Liver (tissue), 9 donors: ENCODE data around the gene B3GALT4. TPM values are rescaled to one million over a fixed set of nuclear protein-coding genes. Genes with fewer than 3 reads are reported as not detected.

Source experiments
- DNase-seq: peaks from one replicate; pipeline ENCODE4 v3.0.0-alpha.2; 2017; ENCODE audit warnings: low spot score
- H3K27ac ChIP-seq, 2 donors: one replicate each; pipeline ENCODE4 v1.7.0; 2013; ENCODE audit warnings: inconsistent platforms in 2 of 2, low read length in 2 of 2, control low read depth in 1 of 2, low read depth in 1 of 2, mild to moderate bottlenecking in 1 of 2
- H3K27me3 ChIP-seq, 4 donors: one replicate each; pipeline versions ENCODE4 v1.6.1 to v1.7.0; 2013; ENCODE audit warnings: low read length in 3 of 4, inconsistent platforms in 1 of 4, mild to moderate bottlenecking in 1 of 4, moderate library complexity in 1 of 4; ENCODE audit not compliant: control insufficient read depth in 4 of 4, insufficient read depth in 4 of 4
- H3K36me3 ChIP-seq, 4 donors: one replicate each; pipeline versions ENCODE4 v1.6.1 to v1.7.0; 2013; ENCODE audit warnings: low read length in 3 of 4, mild to moderate bottlenecking in 3 of 4, low read depth in 1 of 4, moderate library complexity in 1 of 4; ENCODE audit not compliant: control insufficient read depth in 4 of 4, insufficient read depth in 3 of 4
- H3K4me1 ChIP-seq, 4 donors: one replicate each; pipeline versions ENCODE4 v1.6.1 to v1.7.0; 2013; ENCODE audit warnings: low read length in 3 of 4, mild to moderate bottlenecking in 3 of 4, moderate library complexity in 1 of 4; ENCODE audit not compliant: control insufficient read depth in 4 of 4, insufficient read depth in 4 of 4
- H3K4me3 ChIP-seq, 3 donors: one replicate each; pipeline versions ENCODE4 v1.6.1 to v1.7.0; 2013; ENCODE audit warnings: low read length in 3 of 3, control low read depth in 1 of 3, low read depth in 1 of 3, mild to moderate bottlenecking in 1 of 3
- H3K9ac ChIP-seq, 2 donors: one replicate each; pipeline ENCODE4 v1.7.0; 2013; ENCODE audit warnings: low read length in 2 of 2, mild to moderate bottlenecking in 2 of 2, moderate library complexity in 2 of 2, control low read depth in 1 of 2, low read depth in 1 of 2
- H3K9me3 ChIP-seq, 4 donors: one replicate each; pipeline versions ENCODE4 v1.6.1 to v1.7.0; 2013; ENCODE audit warnings: low read length in 3 of 4; ENCODE audit not compliant: control insufficient read depth in 4 of 4
- ATF3 ChIP-seq: IDR thresholded peaks from 2 replicates; pipeline ENCODE4 v1.6.1; 2016; ENCODE audit warnings: antibody characterized with exemption
- CTCF ChIP-seq: fragments of 150-350 bp; IDR thresholded peaks from 2 replicates; pipeline ENCODE4 v1.5.1; 2017; ENCODE audit warnings: improper control_type of control experiment, low read depth, low read length; ENCODE audit not compliant: missing input control
- EGR1 ChIP-seq, 2 donors: IDR thresholded peaks; 2 replicates each; pipeline ENCODE4 v1.6.1; 2016 to 2018; ENCODE audit warnings: antibody characterized with exemption in 2 of 2, low read depth in 2 of 2
- FOXA1 ChIP-seq: IDR thresholded peaks from 2 replicates; pipeline ENCODE4 v1.6.1; 2016; ENCODE audit warnings: antibody characterized with exemption
- FOXA2 ChIP-seq: IDR thresholded peaks from 2 replicates; pipeline ENCODE4 v1.6.1; 2016; ENCODE audit warnings: antibody characterized with exemption
- GABPA ChIP-seq, 2 donors: IDR thresholded peaks in 1 of 2; conservative IDR thresholded peaks in 1 of 2; 2 replicates each; pipeline ENCODE4 v1.6.1; 2016; ENCODE audit warnings: antibody characterized with exemption in 2 of 2, mild to moderate bottlenecking in 1 of 2, moderate library complexity in 1 of 2
- HNF4A ChIP-seq, 2 donors: conservative IDR thresholded peaks; 2 replicates each; pipeline ENCODE4 v1.6.1; 2016; ENCODE audit warnings: antibody characterized with exemption in 2 of 2, mild to moderate bottlenecking in 2 of 2
- HNF4G ChIP-seq: IDR thresholded peaks from 2 replicates; pipeline ENCODE4 v1.6.1; 2016; ENCODE audit warnings: antibody characterized with exemption
- JUND ChIP-seq, 2 donors: IDR thresholded peaks; 2 replicates each; pipeline ENCODE4 v1.6.1; 2016; ENCODE audit warnings: antibody characterized with exemption in 2 of 2
- MAX ChIP-seq: IDR thresholded peaks from 2 replicates; pipeline ENCODE4 v1.6.1; 2016; ENCODE audit warnings: antibody characterized with exemption
- NR2F2 ChIP-seq: IDR thresholded peaks from 2 replicates; pipeline ENCODE4 v1.6.1; 2016; ENCODE audit warnings: antibody characterized with exemption
- RAD21 ChIP-seq, 2 donors: IDR thresholded peaks; 2 replicates each; pipeline ENCODE4 v1.6.1; 2016; ENCODE audit warnings: antibody characterized with exemption in 2 of 2, mild to moderate bottlenecking in 2 of 2
- REST ChIP-seq: IDR thresholded peaks from 2 replicates; pipeline ENCODE4 v1.6.1; 2016; ENCODE audit warnings: antibody characterized with exemption, mild to moderate bottlenecking
- RXRA ChIP-seq, 2 donors: IDR thresholded peaks; 2 replicates each; pipeline ENCODE4 v1.6.1; 2017 to 2018; ENCODE audit warnings: antibody characterized with exemption in 2 of 2, mild to moderate bottlenecking in 1 of 2
- SP1 ChIP-seq: IDR thresholded peaks from 2 replicates; pipeline ENCODE4 v1.6.1; 2018; ENCODE audit warnings: antibody characterized with exemption, mild to moderate bottlenecking
- TAF1 ChIP-seq: conservative IDR thresholded peaks from 2 replicates; pipeline ENCODE4 v1.6.1; 2016; ENCODE audit warnings: antibody characterized with exemption, mild to moderate bottlenecking
- YY1 ChIP-seq: IDR thresholded peaks from 2 replicates; pipeline ENCODE4 v1.6.1; 2016; ENCODE audit warnings: antibody characterized with exemption, mild to moderate bottlenecking
- ZBTB33 ChIP-seq: IDR thresholded peaks from 2 replicates; pipeline ENCODE4 v1.6.1; 2016; ENCODE audit warnings: antibody characterized with exemption
- WGBS: extraction: QIAGEN DNeasy Blood & Tissue Kit; methylation state at CpG from one replicate; pipeline ENCODE4 v1.1.7; 2013; 5-methylcytosine and 5-hydroxymethylcytosine counted together
- polyA plus RNA-seq, 2 donors: library from polyadenylated mRNA; stranded (reverse) in 1 of 2; unstranded in 1 of 2; fragments of 200-250 nt in 1 of 2; fragments of >200 nt in 1 of 2; fragmentation: Nextera tagmentation in 1 of 2; extraction: Ambion mirVana in 1 of 2; gene quantifications; one replicate each; pipeline versions ENCODE4 v1.2.1 to v1.2.3, GENCODE V29; 2013 to 2015
- total RNA-seq, 2 donors: library from RNA; depleted of rRNA; stranded (reverse); fragments of >200 nt; gene quantifications; one replicate each; pipeline ENCODE4 v1.2.3, GENCODE V29; 2014
- donor health status: healthy.
- donor health status: healthy.
- donor health status: healthy.
- donor health status: healthy.
- donor health status: healthy.

The B3GALT4 gene
- total and polyA plus RNA-seq, 4 donors, result 1.5 to 2.7 (median 1.9) TPM

GRCh38 chr6:33314515-33314942 is 37.6 kb downstream of the B3GALT4 start:
- Histone ChIP-seq H3K9me3 (no peaks in the 10 kb centered on the region), H3K9ac (peak overlapping the region in 1 of 2 donors; percentile 54), H3K36me3 (peaks cover 0 to 8% (median 5%) of the 10 kb centered on the region in 4 donors), H3K4me1 (peaks cover 11 to 49% (median 37%) of the 10 kb centered on the region in 4 donors), H3K27me3 (no peaks in the 10 kb centered on the region), H3K27ac (peak overlapping the region; percentile 98 to 99), H3K4me3 (peak overlapping the region; percentile 6 to 88 (median 66))
- TF ChIP-seq ZBTB33 (no peak), FOXA2 (no peak), JUND (IDR thresholded peaks at IDR 0.05) (no peak), YY1 (no peak), SP1 (no peak), RAD21 (IDR thresholded peaks at IDR 0.05) (no peak), NR2F2 (peak; percentile 81), FOXA1 (no peak), ATF3 (no peak), HNF4A (conservative IDR thresholded peaks at IDR 0.05) (no peak), EGR1 (IDR thresholded peaks at IDR 0.05; ENCODE audit: low read depth in 2 of 2) (no peak), MAX (no peak), REST (no peak), HNF4G (no peak), GABPA (IDR thresholded peaks at IDR 0.05 in 1 of 2, conservative IDR thresholded peaks at IDR 0.05 in 1 of 2) (no peak), CTCF (peak; percentile 4), RXRA (IDR thresholded peaks at IDR 0.05) (peak in 1 of 2 donors; percentile 10), TAF1 (no peak)
- 4% methylated on average over 10 of the region's 10 CpGs for WGBS
- DNase-seq, result peak; percentile 64
